Measurements from ENCODE around the gene RAD9A. TPM values are rescaled to one million over a fixed set of nuclear protein-coding genes. Genes with fewer than 3 reads are reported as not detected.

The RAD9A gene
- total and polyA plus RNA-seq, 9 of the 15 experiments (the other 6 are each of a cell fraction or from before 2014, with no cell fraction given), result 1.4 to 41.2 (median 16.1) TPM

- TF ChIP-seq SNRNP70 (optimal IDR thresholded peaks at IDR 0.05; ENCODE audit: low read depth, low read length) (no peak), PYGO2 (tag; IDR thresholded peaks at IDR 0.05) (no peak), ZNF639 (CRISPR knock-in tag; conservative IDR thresholded peaks at IDR 0.05 in 1 of 2, IDR thresholded peaks at IDR 0.05 in 1 of 2) (no peak), HNRNPLL (IDR thresholded peaks at IDR 0.05; ENCODE audit: low read depth, low read length, poor library complexity, severe bottlenecking) (no peak), CBX8 (IDR thresholded peaks at IDR 0.05; ENCODE audit: borderline replicate concordance, extremely low read depth, low read depth, low read length, poor library complexity, severe bottlenecking) (no peak), ZNF707 (CRISPR knock-in tag; conservative IDR thresholded peaks at IDR 0.05) (no peak)
Observed at GRCh38 chr11:67368621-67369020, 23.2 kb upstream of the RAD9A start (continued).

GRCh38 chr11:67369275-67369674, 22.5 kb upstream of the RAD9A start:
- ATAC-seq (no peak), DNase-seq (ENCODE audit: extremely low read depth in 1 of 4, low spot score in 3 of 4) (no peak), FAIRE-seq (peak; percentile 26)
- Histone ChIP-seq H3K4me3 (no peak overlapping the region), H3K27me3 (ENCODE audit: control insufficient read depth in 2 of 2, insufficient read depth in 2 of 2, low read length in 2 of 2) (no peaks in the 10 kb centered on the region), H3K4me1 (replicated peaks in 1 of 2; ENCODE audit: control insufficient read depth in 2 of 2, insufficient read depth in 2 of 2, low read length in 2 of 2) (peaks cover 33 to 73% of the 10 kb centered on the region in 2 experiments), H3K9ac (ENCODE audit: insufficient read depth in 1 of 2, low read depth in 2 of 2, low read length in 2 of 2) (peak overlapping the region in 1 of 2 experiments; percentile 73; a peak in 1 of 4 replicates), H2AFZ (ENCODE audit: low read depth, low read length) (no peak overlapping the region), H3K9me1 (ENCODE audit: control insufficient read depth, insufficient read depth, low read length) (no peaks in the 10 kb centered on the region), H3K27ac (ENCODE audit: extremely low read depth, low read depth, low read length) (peak overlapping the region; percentile 24; the same call in 1 of the 3 replicates), H3K9me3 (replicated peaks; ENCODE audit: control insufficient read depth, insufficient read depth, low read depth, low read length) (no peaks in the 10 kb centered on the region), H3K36me3 (ENCODE audit: control insufficient read depth, insufficient read depth, low read length) (peaks cover 4% of the 10 kb centered on the region; the same call in 1 of the 3 replicates), H4K20me1 (replicated peaks; ENCODE audit: control insufficient read depth, insufficient read depth, low read length) (no peaks in the 10 kb centered on the region), H3K4me2 (ENCODE audit: insufficient read depth, low read length) (no peak overlapping the region), H3K79me2 (ENCODE audit: control insufficient read depth, insufficient read depth, low read length) (peaks cover 36% of the 10 kb centered on the region; the same call in 2 of the 3 replicates)
- 91% methylated on average over 8 of the region's 8 CpGs for WGBS (ENCODE audit: insufficient coverage, low coverage, missing lambda C conversion rate)
- ChIA-PET POLR2A (interaction anchor here (0.6 to 1.4 kb wide), 6 partner anchors 10 to 85 kb away, joined by 3 to 5 read pairs (median 4); partner anchors contain the start of gene PPP1CA), CTCF (ENCODE audit: low intra/inter-chr PET ratio) (no interaction called here)
- BruUV-seq (replicated peaks), result no TSS peak
- in situ Hi-C loops (cut with MboI) (no loop called here), intact Hi-C loops (cut with micrococcal nuclease) (no loop called here)
- TF ChIP-seq TCF3 (CRISPR knock-in tag; IDR thresholded peaks at IDR 0.05) (no peak), POLR3G (IDR thresholded peaks at IDR 0.05; ENCODE audit: extremely low read depth, insufficient read length, insufficient replicate concordance) (no peak), XRCC5 (IDR thresholded peaks at IDR 0.05; ENCODE audit: low read depth, low read length) (no peak)
